K562 (cell line): ENCODE measurements around the gene COL5A3. TPM values are rescaled to one million over a fixed set of nuclear protein-coding genes. Genes with fewer than 3 reads are reported as not detected.

Experiments used
- ATAC-seq: fragments of 200-7000 bp; cut with Tn5 transposase; 3 replicates; pipeline ENCODE4 v1.9.1; 2020; ENCODE audit warnings: moderate library complexity
- BruUV-seq: library from RNA; stranded (reverse); fragments of 400-500 nt; replicated peaks from 2 replicates; lab custom pipeline; 2021; lab: Mats Ljungman, UMichigan
- CTCF ChIA-PET: fragments of 300-600 bp; formaldehyde crosslinking; extraction: SDS; loops from one replicate; lab custom pipeline; 2021; ENCODE audit warnings: low intra/inter-chr PET ratio; lab: Yijun Ruan, JAX
- POLR2A ChIA-PET: fragments of 300-600, 350-650 bp; sonication (Branson Sonifier 250); formaldehyde crosslinking; extraction: SDS; loops from one replicate; lab custom pipeline; 2021; ENCODE audit warnings: antibody characterized with exemption, inconsistent platforms; lab: Yijun Ruan, JAX
- DNase-seq, 4 experiments: peaks; one replicate each; pipeline versions ENCODE4 v3.0.0 to v3.0.0-alpha.2; 2011 to 2018; ENCODE audit warnings: low spot score in 3 of 4, mixed read lengths in 3 of 4; ENCODE audit errors: extremely low read depth in 1 of 4
- FAIRE-seq: peaks from 2 replicates; lab custom pipeline; 2011; peaks lifted over from hg19 to GRCh38; lab: Jason Lieb, UNC
- H2AFZ ChIP-seq: 2 replicates; pipeline ENCODE4 v1.6.0; 2011; ENCODE audit warnings: low read depth, low read length, control low read depth, inconsistent platforms
- H3K27ac ChIP-seq: fragments of 200-600 bp; 3 replicates; pipeline ENCODE4 v1.8.0; 2011; ENCODE audit warnings: low read depth, mild to moderate bottlenecking, control low read depth, inconsistent platforms, low read length, moderate library complexity, mixed read lengths; ENCODE audit errors: extremely low read depth
- H3K27me3 ChIP-seq, 2 experiments: fragments of 300-600 bp in 1 of 2; 2 replicates in 1 of 2; 3 replicates in 1 of 2; pipeline versions ENCODE4 v1.6.0 to v1.8.0; 2011; ENCODE audit warnings: inconsistent platforms in 2 of 2, low read length in 2 of 2, mild to moderate bottlenecking in 1 of 2, mixed read lengths in 1 of 2, moderate library complexity in 1 of 2; ENCODE audit not compliant: control insufficient read depth in 2 of 2, insufficient read depth in 2 of 2
- H3K36me3 ChIP-seq: fragments of 300-600 bp; 3 replicates; pipeline ENCODE4 v1.8.0; 2011; ENCODE audit warnings: mild to moderate bottlenecking, low read length, inconsistent platforms; ENCODE audit not compliant: control insufficient read depth, insufficient read depth
- H3K4me1 ChIP-seq, 2 experiments: fragments of 200-600 bp in 1 of 2; replicated peaks in 1 of 2; 2 replicates in 1 of 2; 3 replicates in 1 of 2; pipeline versions ENCODE4 v1.5.1 to v1.8.0; 2011; ENCODE audit warnings: inconsistent platforms in 2 of 2, low read length in 2 of 2, mild to moderate bottlenecking in 1 of 2, mixed read lengths in 1 of 2, moderate library complexity in 1 of 2; ENCODE audit not compliant: control insufficient read depth in 2 of 2, insufficient read depth in 2 of 2
- H3K4me2 ChIP-seq: 2 replicates; pipeline ENCODE4 v1.6.1; 2011; ENCODE audit warnings: low read length, control low read depth, inconsistent platforms, mixed read lengths; ENCODE audit not compliant: insufficient read depth
- H3K4me3 ChIP-seq: fragments of 200-600 bp; sonication (generic), shearing (Covaris generic); 2 replicates; pipeline ENCODE4 v1.5.1; 2016; ENCODE audit warnings: control low read depth, inconsistent platforms
- H3K79me2 ChIP-seq: fragments of 200-600 bp; 3 replicates; pipeline ENCODE4 v1.8.0; 2011; ENCODE audit warnings: low read length, inconsistent platforms; ENCODE audit not compliant: control insufficient read depth, insufficient read depth
- H3K9ac ChIP-seq, 2 experiments: 2 replicates each; pipeline versions ENCODE4 v1.6.0 to v1.6.1; 2011; ENCODE audit warnings: low read depth in 2 of 2, low read length in 2 of 2, control low read depth in 1 of 2, inconsistent platforms in 1 of 2, mild to moderate bottlenecking in 1 of 2, mixed read lengths in 1 of 2; ENCODE audit not compliant: insufficient read depth in 1 of 2
- H3K9me1 ChIP-seq: one replicate; pipeline ENCODE4 v1.6.0; 2011; ENCODE audit warnings: inconsistent platforms, mild to moderate bottlenecking, low read length, moderate library complexity; ENCODE audit not compliant: control insufficient read depth, insufficient read depth
- H3K9me3 ChIP-seq: replicated peaks from 2 replicates; pipeline ENCODE4 v1.5.1; 2011; ENCODE audit warnings: low read depth, low read length, inconsistent platforms; ENCODE audit not compliant: control insufficient read depth, insufficient read depth
- H4K20me1 ChIP-seq: replicated peaks from 2 replicates; pipeline ENCODE4 v1.6.1; 2011; ENCODE audit warnings: low read length, inconsistent platforms, mixed read lengths; ENCODE audit not compliant: control insufficient read depth, insufficient read depth
- ATF7 ChIP-seq: fragments of 450-650 bp; IDR thresholded peaks from 2 replicates; pipeline ENCODE4 v1.7.1; 2014; ENCODE audit warnings: mild to moderate bottlenecking, moderate library complexity
- EGR1 ChIP-seq: fragments of 450-650 bp; conservative IDR thresholded peaks from 2 replicates; pipeline ENCODE4 v1.6.1; 2017; ENCODE audit warnings: mild to moderate bottlenecking
- HDAC1 ChIP-seq, 2 experiments: fragments of 450-650 bp; IDR thresholded peaks; 2 replicates each; pipeline ENCODE4 v1.6.1; 2016 to 2017; ENCODE audit warnings: inconsistent platforms in 1 of 2, mild to moderate bottlenecking in 1 of 2, moderate library complexity in 1 of 2
- SMARCC2 ChIP-seq: fragments of 450-650 bp; IDR thresholded peaks from 2 replicates; pipeline ENCODE4 v1.6.1; 2017; ENCODE audit warnings: antibody characterized with exemption, moderate library complexity, mild to moderate bottlenecking, low read depth
- SREBF2 ChIP-seq: sonication (generic); formaldehyde crosslinking; IDR thresholded peaks from 2 replicates; pipeline ENCODE4 v1.4.0; 2020; ENCODE audit warnings: mild to moderate bottlenecking, missing genetic modification reagents
- TAL1 ChIP-seq: fragments of 450-650 bp; IDR thresholded peaks from 2 replicates; pipeline ENCODE4 v1.6.1; 2016; ENCODE audit warnings: mild to moderate bottlenecking
- ZNF133 ChIP-seq: fragments of 250-450 bp; sonication (Bioruptor Pico); IDR thresholded peaks from 2 replicates; pipeline ENCODE4 v1.4.0; 2020; ENCODE audit warnings: mild to moderate bottlenecking
- ZSCAN32 ChIP-seq: fragments of 450-650 bp; formaldehyde crosslinking; IDR thresholded peaks from 2 replicates; pipeline ENCODE4 v1.4.0; 2020; ENCODE audit warnings: mild to moderate bottlenecking, moderate library complexity
- ZZZ3 ChIP-seq: fragments of 450-650 bp; IDR thresholded peaks from 2 replicates; pipeline ENCODE4 v1.6.1; 2016; ENCODE audit warnings: antibody characterized with exemption, mild to moderate bottlenecking, moderate library complexity
- WGBS: fragments of 100-300 bp; shearing (Covaris generic); methylation state at CpG from one replicate; pipeline ENCODE4 v1.1.6; 2016; ENCODE audit warnings: low coverage, mixed read lengths; ENCODE audit not compliant: insufficient coverage; ENCODE audit errors: missing lambda C conversion rate; 5-methylcytosine and 5-hydroxymethylcytosine counted together
- in situ Hi-C: fragments of 300-500 bp; cut with MboI; formaldehyde crosslinking; loops from 4 replicates; pipeline ENCODE4 v1.15.0; 2018; ENCODE audit warnings: inconsistent platforms, mixed read lengths
- intact Hi-C: fragments of 100-400 bp; cut with micrococcal nuclease; formaldehyde crosslinking; loops from 2 replicates; pipeline ENCODE4 v1.14.2; 2022
- polyA plus RNA-seq, 8 experiments: library from polyadenylated mRNA; depleted of rRNA in 4 of 8; stranded (reverse) in 5 of 8; unstranded in 3 of 8; fragments of >200 nt; fragmentation: Nextera tagmentation in 2 of 8; fragmentation: Illumina TruSeq in 1 of 8; extraction: Ambion mirVana in 2 of 8; extraction: Trizol in 1 of 8; gene quantifications; 2 replicates each; pipeline versions ENCODE4 v1.2.1 to v1.2.3, GENCODE V29; 2011 to 2014; ENCODE audit warnings: inconsistent platforms in 1 of 8, missing spikeins in 1 of 8
- total RNA-seq, 7 experiments: library from RNA; depleted of rRNA in 6 of 7; stranded (reverse); fragments of >200 nt in 6 of 7; fragmentation: Illumina TruSeq in 2 of 7; extraction: Trizol in 2 of 7; gene quantifications; 2 replicates each; pipeline versions ENCODE4 v1.2.1 to v1.2.3, GENCODE V29; 2011 to 2021; ENCODE audit warnings: low replicate concordance in 1 of 7
- TF ChIP-seq, protein P1 (sequence below): fragments of 250-450 bp; sonication (Bioruptor Pico); IDR thresholded peaks from 2 replicates; pipeline ENCODE4 v1.8.0; 2021; ENCODE audit warnings: moderate library complexity, mild to moderate bottlenecking, inconsistent platforms
- TF ChIP-seq, protein P2 (sequence below): fragments of 250-450 bp; sonication (Bioruptor Pico); IDR thresholded peaks from 2 replicates; pipeline ENCODE4 v1.4.0; 2020; ENCODE audit warnings: mild to moderate bottlenecking, moderate library complexity
- TF ChIP-seq, protein P3 (sequence below), 3 experiments: IDR thresholded peaks in 2 of 3; conservative IDR thresholded peaks in 1 of 3; 2 replicates each; pipeline ENCODE4 v1.5.1; 2011 to 2012; ENCODE audit warnings: low read length in 3 of 3, mild to moderate bottlenecking in 3 of 3, control low read depth in 2 of 3, improper control_type of control experiment in 1 of 3, inconsistent platforms in 1 of 3, low read depth in 1 of 3, mixed read lengths in 1 of 3, moderate library complexity in 1 of 3; ENCODE audit not compliant: insufficient read depth in 2 of 3
- TF ChIP-seq, protein P4 (sequence below): fragments of 250-450 bp; sonication (Bioruptor Pico); IDR thresholded peaks from 2 replicates; pipeline ENCODE4 v1.5.0; 2022; ENCODE audit warnings: mild to moderate bottlenecking

COL5A3 gene
- total and polyA plus RNA-seq, 9 of the 15 experiments (the other 6 are each of a cell fraction or from before 2014, with no cell fraction given): 0.01 to 0.02 TPM; not detected in 7

DNA sequence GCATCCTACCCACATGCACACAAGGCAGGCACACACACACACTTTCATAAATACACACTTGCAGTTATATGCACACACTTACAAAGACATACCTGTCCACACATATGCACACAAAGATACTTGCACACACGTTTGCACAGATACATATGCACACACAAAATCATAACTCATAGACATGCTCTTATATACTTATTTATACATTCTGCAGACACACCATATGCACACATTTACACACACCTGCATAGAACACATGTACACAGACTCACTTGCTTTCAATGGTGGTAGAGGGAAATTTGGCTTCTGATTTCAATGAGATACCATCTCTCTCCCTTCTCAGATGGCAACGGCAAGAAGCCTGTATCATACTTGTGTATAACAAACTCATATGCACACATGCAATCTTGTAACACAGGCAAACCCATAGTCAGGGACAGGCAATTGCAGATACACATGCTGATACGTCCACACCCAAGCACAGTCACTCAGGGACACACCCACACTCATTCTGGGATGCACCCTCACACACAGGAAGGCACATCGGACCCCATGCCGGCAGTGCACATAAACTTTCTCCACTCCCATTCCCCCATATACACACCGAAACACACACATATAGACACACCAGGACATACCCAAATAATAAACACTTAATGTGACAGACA is 98.6 kb downstream of the COL5A3 start (continued):
- TF ChIP-seq, protein P1, sequence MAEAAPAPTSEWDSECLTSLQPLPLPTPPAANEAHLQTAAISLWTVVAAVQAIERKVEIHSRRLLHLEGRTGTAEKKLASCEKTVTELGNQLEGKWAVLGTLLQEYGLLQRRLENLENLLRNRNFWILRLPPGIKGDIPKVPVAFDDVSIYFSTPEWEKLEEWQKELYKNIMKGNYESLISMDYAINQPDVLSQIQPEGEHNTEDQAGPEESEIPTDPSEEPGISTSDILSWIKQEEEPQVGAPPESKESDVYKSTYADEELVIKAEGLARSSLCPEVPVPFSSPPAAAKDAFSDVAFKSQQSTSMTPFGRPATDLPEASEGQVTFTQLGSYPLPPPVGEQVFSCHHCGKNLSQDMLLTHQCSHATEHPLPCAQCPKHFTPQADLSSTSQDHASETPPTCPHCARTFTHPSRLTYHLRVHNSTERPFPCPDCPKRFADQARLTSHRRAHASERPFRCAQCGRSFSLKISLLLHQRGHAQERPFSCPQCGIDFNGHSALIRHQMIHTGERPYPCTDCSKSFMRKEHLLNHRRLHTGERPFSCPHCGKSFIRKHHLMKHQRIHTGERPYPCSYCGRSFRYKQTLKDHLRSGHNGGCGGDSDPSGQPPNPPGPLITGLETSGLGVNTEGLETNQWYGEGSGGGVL (CRISPR knock-in tag): no peak
- TF ChIP-seq ZNF133 (CRISPR knock-in tag): no peak
- TF ChIP-seq ZZZ3: no peak
- no peak for TF ChIP-seq TAL1
- TF ChIP-seq, protein P2, sequence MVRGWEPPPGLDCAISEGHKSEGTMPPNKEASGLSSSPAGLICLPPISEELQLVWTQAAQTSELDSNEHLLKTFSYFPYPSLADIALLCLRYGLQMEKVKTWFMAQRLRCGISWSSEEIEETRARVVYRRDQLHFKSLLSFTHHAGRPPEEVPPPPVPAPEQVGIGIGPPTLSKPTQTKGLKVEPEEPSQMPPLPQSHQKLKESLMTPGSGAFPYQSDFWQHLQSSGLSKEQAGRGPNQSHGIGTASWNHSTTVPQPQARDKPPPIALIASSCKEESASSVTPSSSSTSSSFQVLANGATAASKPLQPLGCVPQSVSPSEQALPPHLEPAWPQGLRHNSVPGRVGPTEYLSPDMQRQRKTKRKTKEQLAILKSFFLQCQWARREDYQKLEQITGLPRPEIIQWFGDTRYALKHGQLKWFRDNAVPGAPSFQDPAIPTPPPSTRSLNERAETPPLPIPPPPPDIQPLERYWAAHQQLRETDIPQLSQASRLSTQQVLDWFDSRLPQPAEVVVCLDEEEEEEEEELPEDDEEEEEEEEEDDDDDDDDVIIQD (CRISPR knock-in tag): no peak
- no peak for TF ChIP-seq ZSCAN32

DNA sequence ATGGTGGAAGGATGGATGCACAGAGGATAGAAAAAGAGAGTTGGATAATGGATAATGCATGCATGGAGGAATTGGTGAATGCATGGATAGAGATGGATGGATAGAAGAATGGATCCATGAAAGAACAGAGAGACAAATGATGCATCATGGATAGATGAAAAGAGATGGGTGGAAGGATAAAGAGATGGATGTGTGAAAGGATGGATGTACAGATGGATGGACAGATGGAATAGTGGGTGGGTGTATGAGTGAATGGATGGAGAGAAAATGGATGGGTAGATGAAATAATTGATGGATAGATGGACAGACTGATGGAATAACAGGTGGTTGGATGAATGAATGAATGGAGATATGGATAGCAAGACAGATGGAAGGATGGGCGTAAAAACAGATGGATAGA is 99.7 kb downstream of the COL5A3 start:
- ChIA-PET POLR2A (interaction anchor here (1.3 kb wide), 1 partner anchor 11 kb away, joined by 3 read pairs; no protein-coding TSS in a partner anchor), CTCF (no interaction called here)
- in situ Hi-C loops: no loop called here
- Histone ChIP-seq H2AFZ (no peak overlapping the region), H4K20me1 (peaks cover 4% of the 10 kb centered on the region; the same call in 1 of the 2 replicates), H3K27me3 (peaks cover 18 to 52% of the 10 kb centered on the region in 2 experiments; a peak in 4 of 5 replicates), H3K4me2 (no peak overlapping the region), H3K9me3 (no peaks in the 10 kb centered on the region), H3K79me2 (no peaks in the 10 kb centered on the region), H3K36me3 (no peaks in the 10 kb centered on the region), H3K27ac (no peak overlapping the region), H3K4me1 (peaks cover 3 to 20% of the 10 kb centered on the region in 2 experiments; a peak in 4 of 5 replicates), H3K4me3 (no peak overlapping the region), H3K9me1 (no peaks in the 10 kb centered on the region), H3K9ac (no peak overlapping the region)
- DNase-seq (no peak), ATAC-seq (no peak), FAIRE-seq (no peak)
- intact Hi-C loops: loop anchor here (10.0 kb wide), 1 partner anchor 286 kb away; the partner anchor contains the start of gene ZNF561
- BruUV-seq: no TSS peak
- 8% methylated on average over 1 of the region's 1 CpG for WGBS
- TF ChIP-seq HDAC1 (IDR thresholded peaks at IDR 0.05) (no peak), SREBF2 (no peak), SMARCC2 (no peak), ATF7 (no peak), EGR1 (no peak)
- TF ChIP-seq, protein P3, sequence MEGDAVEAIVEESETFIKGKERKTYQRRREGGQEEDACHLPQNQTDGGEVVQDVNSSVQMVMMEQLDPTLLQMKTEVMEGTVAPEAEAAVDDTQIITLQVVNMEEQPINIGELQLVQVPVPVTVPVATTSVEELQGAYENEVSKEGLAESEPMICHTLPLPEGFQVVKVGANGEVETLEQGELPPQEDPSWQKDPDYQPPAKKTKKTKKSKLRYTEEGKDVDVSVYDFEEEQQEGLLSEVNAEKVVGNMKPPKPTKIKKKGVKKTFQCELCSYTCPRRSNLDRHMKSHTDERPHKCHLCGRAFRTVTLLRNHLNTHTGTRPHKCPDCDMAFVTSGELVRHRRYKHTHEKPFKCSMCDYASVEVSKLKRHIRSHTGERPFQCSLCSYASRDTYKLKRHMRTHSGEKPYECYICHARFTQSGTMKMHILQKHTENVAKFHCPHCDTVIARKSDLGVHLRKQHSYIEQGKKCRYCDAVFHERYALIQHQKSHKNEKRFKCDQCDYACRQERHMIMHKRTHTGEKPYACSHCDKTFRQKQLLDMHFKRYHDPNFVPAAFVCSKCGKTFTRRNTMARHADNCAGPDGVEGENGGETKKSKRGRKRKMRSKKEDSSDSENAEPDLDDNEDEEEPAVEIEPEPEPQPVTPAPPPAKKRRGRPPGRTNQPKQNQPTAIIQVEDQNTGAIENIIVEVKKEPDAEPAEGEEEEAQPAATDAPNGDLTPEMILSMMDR (IDR thresholded peaks at IDR 0.05 in 2 of 3, conservative IDR thresholded peaks at IDR 0.05 in 1 of 3; ENCODE audit: insufficient read depth in 2 of 3, low read depth in 1 of 3, low read length in 3 of 3): no peak
- TF ChIP-seq, protein P4, sequence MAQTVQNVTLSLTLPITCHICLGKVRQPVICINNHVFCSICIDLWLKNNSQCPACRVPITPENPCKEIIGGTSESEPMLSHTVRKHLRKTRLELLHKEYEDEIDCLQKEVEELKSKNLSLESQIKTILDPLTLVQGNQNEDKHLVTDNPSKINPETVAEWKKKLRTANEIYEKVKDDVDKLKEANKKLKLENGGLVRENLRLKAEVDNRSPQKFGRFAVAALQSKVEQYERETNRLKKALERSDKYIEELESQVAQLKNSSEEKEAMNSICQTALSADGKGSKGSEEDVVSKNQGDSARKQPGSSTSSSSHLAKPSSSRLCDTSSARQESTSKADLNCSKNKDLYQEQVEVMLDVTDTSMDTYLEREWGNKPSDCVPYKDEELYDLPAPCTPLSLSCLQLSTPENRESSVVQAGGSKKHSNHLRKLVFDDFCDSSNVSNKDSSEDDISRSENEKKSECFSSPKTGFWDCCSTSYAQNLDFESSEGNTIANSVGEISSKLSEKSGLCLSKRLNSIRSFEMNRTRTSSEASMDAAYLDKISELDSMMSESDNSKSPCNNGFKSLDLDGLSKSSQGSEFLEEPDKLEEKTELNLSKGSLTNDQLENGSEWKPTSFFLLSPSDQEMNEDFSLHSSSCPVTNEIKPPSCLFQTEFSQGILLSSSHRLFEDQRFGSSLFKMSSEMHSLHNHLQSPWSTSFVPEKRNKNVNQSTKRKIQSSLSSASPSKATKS (CRISPR knock-in tag): no peak
